GM23338 (cell line): ENCODE data around the gene GALC. TPM values are rescaled to one million over a fixed set of nuclear protein-coding genes. Genes with fewer than 3 reads are reported as not detected.

Experiments
- ATAC-seq: fragments of 200-7000 bp; cut with Tn5 transposase; 3 replicates; pipeline ENCODE4 v1.9.1; 2020
- DNase-seq: peaks from one replicate; pipeline ENCODE4 v3.0.0-alpha.2; 2015; ENCODE audit warnings: low spot score
- H2AFZ ChIP-seq: fragments of 200-600 bp; sonication (generic); 2 replicates; pipeline ENCODE4 v1.8.0; 2016; ENCODE audit warnings: antibody characterized with exemption, mild to moderate bottlenecking, moderate library complexity
- H3F3A ChIP-seq: fragments of 200-600 bp; sonication (generic); replicated peaks from 2 replicates; pipeline ENCODE4 v1.8.0; 2017; ENCODE audit warnings: antibody characterized with exemption, mixed run types, low read depth
- H3K27ac ChIP-seq: fragments of 200-600 bp; sonication (generic); 2 replicates; pipeline ENCODE4 v1.6.1; 2016; ENCODE audit warnings: low read depth
- H3K27me3 ChIP-seq: fragments of 200-600 bp; sonication (generic); 2 replicates; pipeline ENCODE4 v1.8.0; 2016; ENCODE audit warnings: mild to moderate bottlenecking, mixed run types, moderate library complexity; ENCODE audit not compliant: insufficient read depth
- H3K36me3 ChIP-seq: fragments of 200-600 bp; sonication (generic); 2 replicates; pipeline ENCODE4 v1.8.0; 2016; ENCODE audit warnings: mild to moderate bottlenecking; ENCODE audit not compliant: insufficient read depth
- H3K4me1 ChIP-seq: fragments of 200-600 bp; sonication (generic); 2 replicates; pipeline ENCODE4 v1.8.0; 2016; ENCODE audit warnings: mild to moderate bottlenecking, moderate library complexity; ENCODE audit not compliant: insufficient read depth
- H3K4me2 ChIP-seq: fragments of 200-600 bp; sonication (generic); 2 replicates; pipeline ENCODE4 v1.7.1; 2017; ENCODE audit warnings: mixed run types
- H3K4me3 ChIP-seq: fragments of 200-600 bp; sonication (generic); 2 replicates; pipeline ENCODE4 v1.6.1; 2016; ENCODE audit warnings: mixed run types
- H3K79me2 ChIP-seq: fragments of 200-600 bp; sonication (generic); replicated peaks from 2 replicates; pipeline ENCODE4 v1.8.0; 2017; ENCODE audit warnings: mild to moderate bottlenecking; ENCODE audit not compliant: insufficient read depth
- H3K9me2 ChIP-seq: fragments of 200-600 bp; sonication (generic); 2 replicates; pipeline ENCODE4 v1.8.0; 2017; ENCODE audit not compliant: insufficient read depth
- H4K20me1 ChIP-seq: fragments of 200-600 bp; sonication (generic); replicated peaks from 2 replicates; pipeline ENCODE4 v1.8.0; 2017; ENCODE audit warnings: mild to moderate bottlenecking; ENCODE audit not compliant: insufficient read depth
- H3K27ac Mint-ChIP-seq: 2 replicates; pipeline ENCODE4 v1.8.0; 2020; ENCODE audit warnings: inconsistent platforms, mild to moderate bottlenecking, moderate library complexity, mixed read lengths
- H3K27me3 Mint-ChIP-seq: 3 replicates; pipeline ENCODE4 v1.8.0; 2022; ENCODE audit warnings: low read depth, mild to moderate bottlenecking, moderate library complexity, mixed read lengths, inconsistent platforms; ENCODE audit not compliant: insufficient read depth, poor library complexity
- H3K36me3 Mint-ChIP-seq: 3 replicates; pipeline ENCODE4 v1.8.0; 2021; ENCODE audit warnings: low read depth, mild to moderate bottlenecking, inconsistent platforms, moderate library complexity, mixed read lengths
- H3K4me1 Mint-ChIP-seq: 3 replicates; pipeline ENCODE4 v1.8.0; 2020; ENCODE audit warnings: mild to moderate bottlenecking, inconsistent platforms, mixed read lengths
- H3K4me3 Mint-ChIP-seq: 3 replicates; pipeline ENCODE4 v1.8.0; 2021; ENCODE audit warnings: moderate library complexity, mild to moderate bottlenecking, inconsistent platforms, mixed read lengths
- H3K9me3 Mint-ChIP-seq: 3 replicates; pipeline ENCODE4 v1.8.0; 2020; ENCODE audit warnings: moderate library complexity, mild to moderate bottlenecking, inconsistent platforms, mixed read lengths
- CREB1 ChIP-seq: fragments of 250-450 bp; sonication (Bioruptor Pico); IDR thresholded peaks from 2 replicates; pipeline ENCODE4 v1.5.0; 2020; ENCODE audit warnings: low read depth, mild to moderate bottlenecking, moderate library complexity
- CTCF ChIP-seq, 2 experiments: fragments of 200-600 bp in 1 of 2; sonication (generic) in 1 of 2; conservative IDR thresholded peaks; 2 replicates each; pipeline versions ENCODE4 v1.5.1 to v1.6.1; 2016 to 2017; ENCODE audit warnings: antibody characterized with exemption in 2 of 2, low read depth in 2 of 2, mild to moderate bottlenecking in 2 of 2, moderate library complexity in 1 of 2
- ETS1 ChIP-seq: IDR thresholded peaks from 2 replicates; pipeline ENCODE4 v1.6.1; 2016; ENCODE audit warnings: antibody characterized with exemption
- EZH2 ChIP-seq: fragments of 200-600 bp; sonication (generic); IDR thresholded peaks from one replicate; pipeline ENCODE4 v1.8.0; 2017; ENCODE audit warnings: antibody characterized with exemption, mild to moderate bottlenecking, low read depth; ENCODE audit not compliant: unreplicated experiment
- EZH2phosphoT487 ChIP-seq: fragments of 200-600 bp; sonication (generic); IDR thresholded peaks from one replicate; pipeline ENCODE4 v1.8.1; 2018; ENCODE audit warnings: antibody characterized with exemption; ENCODE audit not compliant: unreplicated experiment
- JUNB ChIP-seq: IDR thresholded peaks from one replicate; pipeline ENCODE4 v1.6.1; 2016; ENCODE audit warnings: antibody characterized with exemption; ENCODE audit not compliant: unreplicated experiment
- NANOG ChIP-seq: IDR thresholded peaks from 2 replicates; pipeline ENCODE4 v1.6.1; 2016; ENCODE audit warnings: antibody characterized with exemption, borderline replicate concordance
- POLR2AphosphoS5 ChIP-seq: IDR thresholded peaks from 2 replicates; pipeline ENCODE4 v1.6.1; 2016; ENCODE audit warnings: antibody characterized with exemption, low read depth
- REST ChIP-seq: IDR thresholded peaks from one replicate; pipeline ENCODE4 v1.6.1; 2018; ENCODE audit warnings: antibody characterized with exemption; ENCODE audit not compliant: unreplicated experiment
- STAT1 ChIP-seq: IDR thresholded peaks from one replicate; pipeline ENCODE4 v1.6.1; 2016; ENCODE audit warnings: antibody characterized with exemption; ENCODE audit not compliant: unreplicated experiment
- ZNF114 ChIP-seq: fragments of 250-450 bp; sonication (Bioruptor Pico); IDR thresholded peaks from 2 replicates; pipeline ENCODE4 v1.5.0; 2020; ENCODE audit warnings: mild to moderate bottlenecking, moderate library complexity
- ZNF331 ChIP-seq: fragments of 250-450 bp; sonication (Bioruptor Pico); IDR thresholded peaks from 2 replicates; pipeline ENCODE4 v1.5.0; 2020; ENCODE audit warnings: low read depth, mild to moderate bottlenecking, moderate library complexity
- polyA plus RNA-seq: library from polyadenylated mRNA; unstranded; fragments of >200 nt; fragmentation: Nextera tagmentation; extraction: Ambion mirVana; gene quantifications from 2 replicates; pipeline ENCODE4 v1.2.1, GENCODE V29; 2016
- total RNA-seq: library from RNA; depleted of rRNA; stranded (reverse); fragments of >200 nt; shearing (Covaris generic); gene quantifications from 2 replicates; pipeline ENCODE4 v1.2.3, GENCODE V29; 2014

Gene GALC
- total and polyA plus RNA-seq, 2 experiments from 2014 or later: 3.4 to 12.9 TPM

GRCh38 chr14:88030892-88031291, 37.9 kb upstream of the GALC start:
- H3F3A ChIP-seq: no peaks in the 10 kb centered on the region
- Mint-ChIP-seq H3K36me3 (no peaks in the 10 kb centered on the region; the same call in 2 of the 3 replicates), H3K9me3 (no peaks in the 10 kb centered on the region; the same call in 2 of the 3 replicates), H3K27me3 (peaks cover 2% of the 10 kb centered on the region), H3K4me1 (peaks cover 5% of the 10 kb centered on the region; the same call in 2 of the 3 replicates), H3K27ac (no peak overlapping the region), H3K4me3 (no peak overlapping the region)
- no peak overlapping the region for H3K27ac ChIP-seq
- H4K20me1 ChIP-seq: no peaks in the 10 kb centered on the region
- H3K27me3 ChIP-seq: no peaks in the 10 kb centered on the region
- no peaks in the 10 kb centered on the region for H3K36me3 ChIP-seq
- H3K4me3 ChIP-seq: no peak overlapping the region
- TF ChIP-seq ZNF331 (CRISPR knock-in tag) (no peak), POLR2AphosphoS5 (no peak), REST (no peak), CREB1 (no peak)
- H3K79me2 ChIP-seq: no peaks in the 10 kb centered on the region
- H3K9me2 ChIP-seq: peaks cover 9% of the 10 kb centered on the region; the same call in 1 of the 2 replicates
- DNase-seq (no peak), ATAC-seq (no peak)
- no peak overlapping the region for H2AFZ ChIP-seq
- H3K4me2 ChIP-seq: no peak overlapping the region
- no peaks in the 10 kb centered on the region for H3K4me1 ChIP-seq

- no peak for ATAC-seq
- H3K36me3 Mint-ChIP-seq: no peaks in the 10 kb centered on the region; the same call in 2 of the 3 replicates
- TF ChIP-seq REST (no peak), JUNB (no peak), CTCF (conservative IDR thresholded peaks at IDR 0.05; ENCODE audit: low read depth in 2 of 2) (no peak), EZH2phosphoT487 (no peak), ZNF331 (CRISPR knock-in tag) (no peak), ZNF114 (CRISPR knock-in tag) (no peak), EZH2 (no peak), STAT1 (no peak), NANOG (no peak), ETS1 (no peak), POLR2AphosphoS5 (no peak)
Observed at GRCh38 chr14:88030079-88030478, 37.1 kb upstream of the GALC start.

More at GRCh38 chr14:88030079-88030478, 37.1 kb upstream of the GALC start:
- Histone ChIP-seq H3K36me3 (no peaks in the 10 kb centered on the region), H3K27ac (no peak overlapping the region), H3K9me2 (peaks cover 9% of the 10 kb centered on the region; the same call in 1 of the 2 replicates), H3K79me2 (no peaks in the 10 kb centered on the region), H3K4me2 (no peak overlapping the region), H2AFZ (no peak overlapping the region), H3K27me3 (no peaks in the 10 kb centered on the region), H3K4me3 (no peak overlapping the region), H3F3A (no peaks in the 10 kb centered on the region), H4K20me1 (no peaks in the 10 kb centered on the region), H3K4me1 (no peaks in the 10 kb centered on the region)
- H3K27ac Mint-ChIP-seq: no peak overlapping the region
- H3K9me3 Mint-ChIP-seq: no peaks in the 10 kb centered on the region; the same call in 2 of the 3 replicates
- H3K4me1 Mint-ChIP-seq: peaks cover 5% of the 10 kb centered on the region; the same call in 1 of the 3 replicates
- H3K27me3 Mint-ChIP-seq: peaks cover 4% of the 10 kb centered on the region
- no peak overlapping the region for H3K4me3 Mint-ChIP-seq
- no peak for DNase-seq
